NCI-H748 treated with DMSO at 0.1 percent for 48 hours (cell line): ENCODE results near the gene PLA2G2C.

ENCODE experiments used
- DNase-seq: peaks from one replicate; lab custom pipeline; 2025; lab: John Stamatoyannopoulos, UW

The PLA2G2C gene

DNA sequence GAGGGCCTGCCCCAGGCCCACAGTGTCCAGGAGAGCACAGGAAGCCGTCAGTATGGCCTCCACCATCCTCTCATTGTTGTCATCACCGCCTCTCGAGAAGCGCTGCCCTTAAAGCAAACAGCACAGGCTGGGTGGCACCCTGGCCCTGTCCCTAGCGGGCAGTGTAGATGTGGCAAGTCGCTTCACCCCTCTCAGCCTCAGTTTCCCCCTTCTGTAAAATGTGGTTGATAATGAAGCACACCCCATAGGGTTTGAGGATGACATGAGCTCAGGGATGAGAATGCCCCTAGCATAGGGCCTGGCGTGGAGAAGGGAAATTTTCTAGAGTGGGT, 33.8 kb downstream of the PLA2G2C start:
- DNase-seq: no peak

- peak; percentile 26 for DNase-seq
These were observed 34.3 kb downstream of the PLA2G2C start for GRCh38 chr1:20151906-20152598.

DNA sequence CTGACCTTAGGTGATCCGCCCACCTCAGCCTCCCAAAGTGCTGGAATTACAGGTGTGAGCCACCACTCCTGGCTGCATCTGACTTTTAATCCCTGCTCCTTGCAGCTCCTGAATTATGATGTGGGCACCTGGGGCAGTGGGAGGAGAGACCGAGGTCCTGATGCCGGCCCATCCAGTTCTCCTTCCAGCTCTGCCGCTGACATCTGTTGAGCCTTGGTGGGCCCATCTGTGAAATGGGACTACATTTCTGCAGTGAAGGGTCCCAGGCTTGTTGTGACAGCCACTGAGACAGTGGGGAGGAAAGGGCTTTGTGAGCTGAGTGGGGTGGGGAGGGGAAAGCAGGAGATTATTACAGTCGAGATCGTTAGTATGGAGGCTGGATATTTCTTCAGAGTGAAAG, 35.3 kb downstream of the PLA2G2C start:
- DNase-seq: no peak

- no peak for DNase-seq
These were observed 36.0 kb downstream of the PLA2G2C start for GRCh38 chr1:20150326-20150705.

DNA sequence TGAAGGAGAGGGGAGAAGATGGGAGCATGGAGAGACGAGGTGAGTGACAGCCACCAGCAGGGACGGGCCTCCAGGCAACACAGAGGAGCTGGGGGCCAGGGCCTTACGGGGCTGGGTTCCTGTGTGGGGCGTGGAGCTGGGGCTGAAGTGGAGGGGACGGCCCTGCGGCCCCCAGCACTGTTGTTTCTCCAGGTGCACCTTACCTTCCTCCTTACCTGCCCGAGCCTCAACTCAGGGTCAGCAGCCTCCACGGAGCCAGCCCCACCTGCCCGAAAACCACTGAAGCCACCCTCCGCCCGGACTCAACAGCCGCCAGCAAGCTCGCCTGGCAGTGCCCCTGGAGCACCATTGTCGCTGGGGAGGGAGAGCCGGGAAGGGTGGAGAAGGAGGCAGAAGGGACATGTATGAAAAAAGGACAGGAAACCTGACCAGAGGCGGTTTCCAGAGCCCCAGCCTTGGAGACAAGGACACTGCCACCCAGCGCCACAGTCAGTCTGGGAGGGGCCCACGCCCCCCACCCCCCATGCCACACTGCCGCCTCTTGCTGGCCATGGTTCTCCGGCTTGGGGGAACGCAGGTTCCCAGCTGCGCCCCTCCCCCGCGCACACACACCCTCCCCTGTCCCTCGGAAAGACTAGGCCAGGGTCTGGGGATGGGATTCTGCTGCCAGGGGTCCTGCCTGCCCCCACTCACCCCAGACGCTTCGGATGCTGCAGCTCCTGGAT, 36.6 kb downstream of the PLA2G2C start:
- no peak for DNase-seq

DNA sequence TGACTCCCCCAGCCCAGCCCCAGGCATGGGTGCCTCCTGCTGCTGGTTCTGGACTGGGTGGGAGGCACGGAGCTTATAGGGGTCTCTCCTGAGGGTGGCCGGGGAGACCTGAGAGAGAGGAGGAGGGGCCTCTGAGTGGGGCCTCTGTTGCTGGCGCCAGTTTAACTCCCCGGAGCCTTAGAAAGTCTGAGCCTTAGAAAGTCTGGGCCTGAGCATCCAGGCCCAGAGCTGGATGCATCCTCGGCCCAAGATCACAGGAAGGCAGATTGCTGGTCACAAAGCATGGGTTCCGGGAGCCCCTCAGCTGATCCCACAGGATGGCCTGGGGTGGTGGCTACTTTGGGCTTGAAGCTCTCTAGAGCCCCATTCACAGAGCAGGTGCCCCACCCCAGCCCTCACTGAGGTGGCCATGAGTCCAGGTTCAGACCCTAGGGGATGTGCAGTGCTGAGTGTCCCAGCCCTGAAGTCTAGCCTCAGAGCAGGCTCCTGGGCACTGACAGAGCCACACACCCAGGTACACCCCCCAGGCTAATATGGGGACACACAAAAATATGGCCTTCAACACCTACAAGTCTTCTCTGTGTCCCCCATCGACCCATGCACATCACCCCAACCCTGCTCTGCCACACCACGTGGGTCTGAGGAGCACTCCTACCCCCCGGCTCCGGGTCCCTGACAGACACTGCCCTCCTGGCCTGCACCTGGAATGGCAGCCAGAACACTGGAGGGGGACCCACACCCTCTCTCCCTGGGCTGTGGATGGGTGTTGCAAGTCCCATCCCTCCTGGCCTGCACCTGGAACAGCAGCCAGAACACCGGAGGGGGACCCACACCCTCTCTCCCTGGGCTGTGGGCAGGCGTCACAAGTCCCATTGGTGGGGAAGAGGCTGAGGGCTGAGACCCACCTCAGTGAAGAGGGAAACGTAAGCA, 37.5 kb downstream of the PLA2G2C start:
- DNase-seq: no peak

GRCh38 chr1:20147846-20148570, 38.3 kb downstream of the PLA2G2C start:
- DNase-seq: no peak

DNA sequence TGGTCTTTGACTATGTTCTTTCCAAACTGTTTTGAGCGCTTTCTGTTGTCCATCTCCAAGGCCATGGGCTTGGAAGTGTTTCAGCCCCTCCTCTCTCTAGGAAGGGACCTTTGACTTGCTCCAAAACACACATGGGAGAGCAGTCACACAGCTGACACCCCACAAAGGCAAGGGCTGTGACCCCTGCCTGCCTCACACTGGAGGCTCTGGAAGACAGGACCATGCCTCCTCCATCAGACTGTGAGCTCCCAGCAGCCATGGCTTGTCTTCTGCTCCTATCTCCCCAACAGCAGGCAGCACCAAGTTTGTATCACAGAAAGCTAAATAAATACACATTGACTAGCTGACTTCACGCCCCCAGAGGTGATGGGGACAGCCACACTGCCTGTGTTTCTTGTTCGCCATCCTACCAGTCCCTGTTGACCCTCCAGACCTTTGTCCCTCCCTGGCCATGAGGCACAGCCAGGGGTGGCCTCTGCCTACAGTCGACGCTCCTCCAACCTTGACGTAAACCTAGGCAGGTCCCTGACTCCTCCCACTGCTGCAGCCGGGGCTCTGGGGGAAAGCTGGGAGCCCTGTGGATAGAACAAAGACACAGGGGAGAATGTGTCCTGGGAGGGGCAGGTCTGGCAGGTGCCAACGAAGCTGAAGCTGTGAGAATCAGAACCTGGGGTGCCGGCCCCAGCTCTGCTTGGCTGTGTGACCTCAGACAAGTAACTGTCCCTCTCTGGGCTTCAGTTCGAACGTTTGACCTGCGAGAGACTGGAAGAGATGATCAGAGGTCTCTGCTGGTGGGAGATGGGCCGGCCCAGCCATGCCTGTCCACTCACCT, 42.4 kb downstream of the PLA2G2C start:
- DNase-seq: no peak

- DNase-seq: no peak
These were observed 43.0 kb downstream of the PLA2G2C start for GRCh38 chr1:20143318-20143717.

GRCh38 chr1:20142001-20142710, 44.2 kb downstream of the PLA2G2C start:
- no peak for DNase-seq

DNA sequence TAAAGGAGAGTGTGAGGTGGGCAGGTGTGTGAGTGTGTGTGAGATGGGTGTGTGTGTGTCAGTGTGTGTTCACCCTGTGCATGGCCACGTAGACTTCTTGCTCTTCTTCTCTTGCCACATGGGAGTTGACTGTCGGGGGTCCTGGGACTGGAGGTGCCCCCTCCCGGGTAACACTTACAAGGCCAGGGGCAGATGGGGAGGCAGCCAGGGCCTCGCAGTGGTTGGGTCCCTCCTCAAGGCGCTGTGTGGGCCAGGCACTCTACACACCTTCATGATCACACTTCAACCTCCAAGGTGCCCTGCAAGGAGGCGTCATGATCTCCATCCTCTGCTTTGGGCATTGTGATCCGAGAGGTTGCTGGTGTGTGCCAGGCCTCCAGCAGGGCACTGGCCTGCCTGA, 44.9 kb downstream of the PLA2G2C start:
- DNase-seq: no peak

- no peak for DNase-seq
These were observed 45.3 kb downstream of the PLA2G2C start for GRCh38 chr1:20141001-20141400.

DNA sequence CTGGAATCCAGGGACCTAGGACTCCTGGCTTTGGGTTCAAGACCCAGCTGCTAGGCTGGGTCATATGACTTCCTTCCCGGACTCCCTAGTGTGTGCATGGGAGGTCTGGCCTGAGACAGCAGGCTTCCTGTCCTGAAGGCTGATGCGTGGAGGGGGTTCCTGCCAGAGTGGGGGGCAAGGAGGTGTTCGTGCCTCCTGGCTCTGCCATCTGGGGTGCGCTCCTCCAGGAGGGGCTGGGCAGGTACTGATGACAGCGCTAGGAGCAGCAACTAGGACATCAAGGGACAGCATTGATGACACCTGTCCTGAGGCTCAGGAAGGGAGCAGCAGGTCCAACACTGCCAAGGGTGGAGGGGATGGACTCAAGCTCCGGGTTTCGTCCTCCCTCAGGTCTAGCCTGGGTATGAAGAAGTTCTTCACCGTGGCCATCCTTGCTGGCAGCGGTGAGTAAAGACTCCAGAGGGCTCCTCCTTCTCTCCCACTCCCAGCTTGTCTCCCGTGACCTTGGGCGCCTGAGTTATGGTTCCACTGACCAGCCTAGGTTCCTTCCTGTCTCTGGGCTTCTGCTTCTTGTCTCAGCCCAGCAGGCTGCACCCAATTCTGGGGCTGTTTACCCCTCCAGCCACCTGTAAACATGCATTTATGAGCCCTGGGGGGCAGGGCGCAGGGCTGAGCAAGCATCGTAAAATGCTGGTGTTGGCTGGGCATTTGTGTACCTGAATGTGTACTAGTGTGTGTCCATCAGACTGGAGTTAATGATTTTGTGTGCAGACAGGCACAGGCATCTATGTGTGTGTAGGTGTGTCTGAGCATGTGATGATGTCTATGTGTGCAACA, 46.3 kb downstream of the PLA2G2C start:
- DNase-seq: no peak

GRCh38 chr1:20138961-20139550, 47.3 kb downstream of the PLA2G2C start, which contains the start of gene PLA2G2F:
Gene PLA2G2F, plus strand, starts transcription at chr1:20139323. Its CDS starts 105 bp downstream, at chr1:20139428.
- DNase-seq: no peak

GRCh38 chr1:20138346-20138745, 48.0 kb downstream of the PLA2G2C start:
- DNase-seq: no peak

- no peak for DNase-seq
These were observed 48.7 kb downstream of the PLA2G2C start for GRCh38 chr1:20137604-20138003.

GRCh38 chr1:20137055-20137454, 49.3 kb downstream of the PLA2G2C start:
- DNase-seq: no peak

DNA sequence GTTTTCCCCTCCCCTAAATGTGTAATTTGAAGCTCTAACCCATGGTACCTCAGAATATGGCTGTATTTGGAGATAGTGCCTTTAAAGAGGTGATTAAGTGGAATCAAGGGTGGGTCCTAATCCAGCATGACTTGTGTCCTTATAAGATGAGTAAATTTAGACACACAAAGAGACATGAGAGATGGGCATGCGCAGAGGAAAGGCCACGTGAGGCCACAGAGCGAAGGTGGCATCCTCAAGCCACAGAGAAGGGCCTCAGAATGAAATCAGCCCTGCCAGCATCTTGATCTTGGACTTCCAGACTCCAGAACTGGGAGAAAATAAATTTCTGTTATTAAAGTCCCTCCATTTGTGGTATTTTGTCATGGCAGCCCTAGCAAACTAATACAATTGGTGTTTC, 50.1 kb downstream of the PLA2G2C start:
- no peak for DNase-seq

- no peak for DNase-seq
These were observed 51.3 kb downstream of the PLA2G2C start for GRCh38 chr1:20134995-20135394.
